Measurements from ENCODE around the gene RPL37A.

RPL37A gene

DNA sequence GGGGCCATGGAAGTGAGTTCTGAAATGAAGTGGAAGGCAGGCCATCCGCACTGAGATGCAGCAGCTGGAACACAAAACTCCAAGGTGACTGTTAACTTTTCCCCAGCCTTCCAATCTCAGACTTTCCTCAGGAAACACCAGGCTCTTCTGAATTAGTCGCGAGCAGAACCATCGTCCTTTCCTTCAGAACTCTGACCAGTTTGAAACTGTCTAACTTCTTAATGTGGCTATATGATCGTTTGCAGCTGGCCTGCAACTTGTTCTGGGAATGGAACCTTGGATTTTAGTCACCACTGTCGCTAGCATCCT is 620 bp upstream of the RPL37A start:
- DNase-seq (ENCODE audit: extremely low read depth, low read depth), result no peak
- TF ChIP-seq, protein P1, sequence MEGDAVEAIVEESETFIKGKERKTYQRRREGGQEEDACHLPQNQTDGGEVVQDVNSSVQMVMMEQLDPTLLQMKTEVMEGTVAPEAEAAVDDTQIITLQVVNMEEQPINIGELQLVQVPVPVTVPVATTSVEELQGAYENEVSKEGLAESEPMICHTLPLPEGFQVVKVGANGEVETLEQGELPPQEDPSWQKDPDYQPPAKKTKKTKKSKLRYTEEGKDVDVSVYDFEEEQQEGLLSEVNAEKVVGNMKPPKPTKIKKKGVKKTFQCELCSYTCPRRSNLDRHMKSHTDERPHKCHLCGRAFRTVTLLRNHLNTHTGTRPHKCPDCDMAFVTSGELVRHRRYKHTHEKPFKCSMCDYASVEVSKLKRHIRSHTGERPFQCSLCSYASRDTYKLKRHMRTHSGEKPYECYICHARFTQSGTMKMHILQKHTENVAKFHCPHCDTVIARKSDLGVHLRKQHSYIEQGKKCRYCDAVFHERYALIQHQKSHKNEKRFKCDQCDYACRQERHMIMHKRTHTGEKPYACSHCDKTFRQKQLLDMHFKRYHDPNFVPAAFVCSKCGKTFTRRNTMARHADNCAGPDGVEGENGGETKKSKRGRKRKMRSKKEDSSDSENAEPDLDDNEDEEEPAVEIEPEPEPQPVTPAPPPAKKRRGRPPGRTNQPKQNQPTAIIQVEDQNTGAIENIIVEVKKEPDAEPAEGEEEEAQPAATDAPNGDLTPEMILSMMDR (IDR thresholded peaks at IDR 0.05; ENCODE audit: low read depth, low read length), result no peak

DNA sequence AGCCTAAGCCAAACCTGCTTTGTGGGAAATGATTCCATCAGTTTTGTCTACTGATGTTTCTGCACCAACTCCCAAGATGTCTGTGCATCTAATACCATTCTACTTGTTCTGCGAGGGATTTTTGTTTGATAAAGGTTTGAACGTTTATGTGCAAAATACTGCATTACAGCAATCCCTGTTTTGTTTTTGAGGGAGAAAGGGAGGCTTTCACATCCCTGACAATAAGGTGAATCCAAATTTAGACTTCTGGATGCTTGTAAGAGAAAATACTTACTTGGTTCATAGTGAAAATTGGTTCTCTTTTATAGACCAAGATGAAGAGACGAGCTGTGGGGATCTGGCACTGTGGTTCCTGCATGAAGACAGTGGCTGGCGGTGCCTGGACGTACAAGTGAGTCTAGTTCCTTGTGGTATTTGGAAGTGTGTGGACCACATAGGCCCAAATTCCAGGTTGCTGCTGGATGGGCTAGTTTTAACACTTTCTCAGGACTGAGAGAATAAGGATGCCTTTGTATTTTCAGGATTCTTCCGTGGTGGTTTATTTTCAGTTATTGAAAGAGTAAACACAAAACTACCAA is 1.1 kb downstream of the RPL37A start:
- TF ChIP-seq, protein P1 (IDR thresholded peaks at IDR 0.05; ENCODE audit: low read depth, low read length), result no peak
- no peak for DNase-seq (ENCODE audit: extremely low read depth, low read depth)

DNA sequence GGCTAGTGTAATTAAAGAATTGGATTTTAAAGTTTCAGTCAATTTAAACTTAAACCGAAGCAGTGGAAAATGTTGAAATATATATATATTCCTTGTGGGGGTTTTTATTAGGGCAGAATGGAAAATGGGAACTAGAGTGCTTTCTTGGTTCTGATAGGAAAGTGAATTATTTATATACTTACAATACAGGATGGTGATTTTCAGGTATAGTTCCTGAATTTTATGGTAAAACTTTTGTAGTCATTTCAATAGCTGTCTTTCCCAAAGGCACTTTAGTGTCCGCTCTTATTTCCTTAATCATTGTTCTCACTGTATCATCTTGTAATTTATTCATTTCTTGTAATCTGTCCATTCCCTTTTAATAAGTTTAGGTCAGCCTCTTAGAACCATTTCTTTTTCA is 1.9 kb downstream of the RPL37A start:
- DNase-seq (ENCODE audit: extremely low read depth, low read depth), result no peak
- TF ChIP-seq, protein P1 (IDR thresholded peaks at IDR 0.05; ENCODE audit: low read depth, low read length), result no peak

DNA sequence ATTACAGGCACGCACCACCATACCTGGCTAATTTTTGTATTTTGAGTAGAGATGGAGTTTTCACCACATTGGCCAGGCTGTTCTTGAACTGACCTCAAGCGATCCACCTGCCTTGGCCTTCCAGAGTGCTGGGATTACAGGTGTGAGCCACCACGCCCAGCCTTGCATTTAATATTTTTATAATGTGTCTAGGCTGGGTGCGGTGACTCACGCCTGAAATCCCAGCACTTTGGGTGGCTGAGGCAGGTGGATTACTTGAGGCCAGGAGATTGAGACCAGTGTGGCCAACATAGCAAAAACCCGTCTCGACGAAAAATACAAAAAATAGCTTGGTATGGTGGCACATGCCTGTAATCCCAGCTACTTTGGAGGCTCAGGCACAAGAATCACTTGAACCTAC is 3.2 kb downstream of the RPL37A start:
- TF ChIP-seq, protein P1 (IDR thresholded peaks at IDR 0.05; ENCODE audit: low read depth, low read length), result no peak
- no peak for DNase-seq (ENCODE audit: extremely low read depth, low read depth)

DNA sequence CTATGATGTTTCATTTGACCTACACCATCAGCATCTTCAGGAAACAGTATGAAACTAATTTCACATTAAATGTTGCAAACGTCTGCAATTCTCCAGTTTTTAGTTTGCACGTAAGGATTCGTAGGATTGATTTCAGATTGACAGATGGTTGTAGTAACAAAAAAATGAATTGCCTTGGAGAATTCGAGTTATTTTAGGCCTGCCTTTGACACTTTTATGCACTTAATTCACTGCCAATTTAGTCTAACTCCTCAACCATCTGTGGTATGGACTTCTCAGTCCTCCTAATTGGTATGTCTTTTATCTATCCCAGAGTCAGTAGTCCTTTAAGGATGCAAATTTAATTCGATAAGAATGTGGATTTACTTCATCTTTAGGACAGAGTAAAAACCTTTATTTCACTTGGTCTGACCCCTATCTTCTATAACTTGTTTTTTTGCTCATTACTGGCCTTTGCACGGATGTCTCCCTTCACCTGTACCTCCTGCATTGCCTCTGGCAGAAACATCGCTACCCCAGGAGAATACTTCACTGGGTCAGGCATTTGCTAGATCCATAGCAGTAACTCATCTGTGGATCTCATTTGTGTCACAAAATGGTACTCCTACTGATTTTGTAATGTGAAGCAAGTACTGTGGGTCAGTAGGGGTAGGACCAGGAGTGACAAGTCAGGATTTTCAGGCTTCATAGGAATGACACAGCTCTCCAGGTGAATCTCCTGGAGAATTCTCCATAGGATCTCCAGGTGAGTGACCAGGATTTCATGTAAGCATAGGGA is 3.9 kb downstream of the RPL37A start:
- TF ChIP-seq, protein P1 (IDR thresholded peaks at IDR 0.05; ENCODE audit: low read depth, low read length), result no peak

DNA sequence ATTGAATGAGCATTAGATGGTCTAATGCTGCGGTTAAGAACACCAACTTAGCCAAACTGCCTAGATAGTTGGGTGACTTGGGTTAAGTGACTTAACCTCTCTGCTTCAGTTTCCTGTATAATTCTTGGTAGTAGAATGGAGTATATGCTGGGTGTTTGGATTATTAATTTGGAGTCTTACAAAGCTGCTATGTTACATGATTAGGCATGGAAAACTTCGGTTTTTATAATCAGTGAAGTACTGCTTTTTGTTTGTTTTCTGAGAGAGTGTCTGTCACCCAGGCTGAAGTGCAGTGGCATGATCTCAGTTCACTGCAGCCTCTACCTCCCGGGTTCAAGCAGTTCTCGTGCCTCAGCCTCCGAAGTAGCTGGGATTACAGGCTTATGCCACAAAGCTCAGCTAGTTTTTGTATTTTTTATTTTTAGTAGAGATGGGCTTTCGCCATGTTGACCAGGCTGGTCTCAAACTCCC is 4.5 kb downstream of the RPL37A start:
- DNase-seq (ENCODE audit: extremely low read depth, low read depth), result no peak
- TF ChIP-seq, protein P1 (IDR thresholded peaks at IDR 0.05; ENCODE audit: low read depth, low read length), result no peak

More for the DNA sequence above, 3.9 kb downstream of the RPL37A start:
- DNase-seq (ENCODE audit: extremely low read depth, low read depth), result no peak

DNA sequence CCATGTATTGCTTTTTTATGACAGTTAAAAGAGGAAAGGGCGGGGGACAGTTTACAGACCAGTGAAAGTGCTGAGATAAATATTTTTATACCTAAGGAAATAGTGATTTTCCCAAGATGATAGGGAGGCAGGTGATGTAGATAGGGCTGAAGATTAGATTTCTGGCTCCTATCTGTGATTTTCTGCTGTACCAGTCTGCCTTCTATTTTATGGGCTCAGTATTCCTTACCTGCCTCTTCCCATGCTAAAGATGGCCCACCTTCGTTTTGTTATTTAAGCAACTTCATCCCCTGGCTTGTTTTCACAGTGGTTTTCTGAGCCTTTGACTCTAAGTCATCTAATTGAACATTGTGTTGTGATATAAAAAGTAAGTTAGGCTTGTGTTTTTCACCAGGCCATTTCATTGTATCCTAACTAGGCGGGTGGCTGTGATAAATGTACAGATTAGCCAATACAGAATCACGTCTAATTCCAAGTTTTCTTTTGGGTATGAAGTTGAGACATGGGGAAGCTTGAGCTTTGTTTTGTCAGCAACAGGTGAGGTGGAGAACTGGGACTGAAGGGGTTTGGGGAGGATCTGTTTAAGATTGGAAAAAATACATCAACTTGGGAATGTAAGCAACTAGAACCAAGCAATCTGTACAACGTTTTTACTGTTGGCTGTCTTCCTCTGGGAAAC is 5.2 kb downstream of the RPL37A start:
- DNase-seq (ENCODE audit: extremely low read depth, low read depth), result no peak
- TF ChIP-seq, protein P1 (IDR thresholded peaks at IDR 0.05; ENCODE audit: low read depth, low read length), result no peak
